ENCODE data around the gene PTPRM. TPM values are rescaled to one million over a fixed set of nuclear protein-coding genes. Genes with fewer than 3 reads are reported as not detected.
A peak's percentile ranks its signal among the peaks of the same experiment; 100 is the strongest.

PTPRM gene
- polyA plus RNA-seq, 12 donors = 64.3 to 109 (median 90.1) TPM; not detected in 1

GRCh38 chr18:8003878-8004675 is 437.0 kb downstream of the PTPRM start:
- DNase-seq = peak; percentile 31

DNA sequence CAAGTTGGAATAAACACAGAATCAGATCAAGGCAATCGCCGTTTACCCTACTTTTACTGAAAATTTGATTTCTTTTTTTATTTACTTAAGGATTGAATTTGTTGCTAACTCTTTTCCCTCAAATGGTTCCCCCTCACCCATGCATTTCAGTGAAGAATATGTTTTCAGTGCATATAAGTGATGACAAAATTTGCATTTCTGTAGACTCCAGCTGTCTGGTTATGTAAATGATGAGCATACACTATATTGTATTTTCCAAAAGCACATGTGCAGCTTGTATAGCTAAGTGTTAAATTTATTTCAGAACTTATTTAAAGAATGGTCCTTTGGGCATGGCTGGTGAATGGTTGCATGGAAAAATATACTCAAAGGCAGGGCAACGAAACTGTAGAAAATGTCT is 437.7 kb downstream of the PTPRM start:
- DNase-seq = no peak

- no peak for DNase-seq
Observed at GRCh38 chr18:8005870-8006569, 438.9 kb downstream of the PTPRM start.

- DNase-seq = no peak
Observed at GRCh38 chr18:8006979-8007378, 439.9 kb downstream of the PTPRM start.

- DNase-seq = no peak
Observed at GRCh38 chr18:8008033-8008432, 440.9 kb downstream of the PTPRM start.

DNA sequence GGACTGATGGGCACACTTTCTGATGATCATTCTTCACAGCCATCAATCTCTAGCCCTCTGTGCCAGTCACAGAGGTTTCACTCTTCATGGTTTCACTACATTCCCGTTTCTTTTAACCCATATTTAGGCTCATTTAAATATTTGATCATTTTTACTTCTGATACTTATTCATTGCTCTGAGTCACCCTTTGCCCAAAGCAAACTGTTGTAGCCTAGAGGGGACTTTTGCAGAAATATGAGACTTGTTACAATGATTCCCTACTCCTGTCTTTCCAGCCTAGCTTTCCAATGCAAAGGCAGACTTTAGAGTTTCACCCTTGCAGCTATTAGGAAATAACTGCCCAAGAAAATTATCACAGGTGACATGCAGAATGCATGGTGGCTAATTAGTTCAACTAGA is 444.2 kb downstream of the PTPRM start:
- DNase-seq = no peak

GRCh38 chr18:8011906-8012305 is 444.8 kb downstream of the PTPRM start:
- DNase-seq = no peak

DNA sequence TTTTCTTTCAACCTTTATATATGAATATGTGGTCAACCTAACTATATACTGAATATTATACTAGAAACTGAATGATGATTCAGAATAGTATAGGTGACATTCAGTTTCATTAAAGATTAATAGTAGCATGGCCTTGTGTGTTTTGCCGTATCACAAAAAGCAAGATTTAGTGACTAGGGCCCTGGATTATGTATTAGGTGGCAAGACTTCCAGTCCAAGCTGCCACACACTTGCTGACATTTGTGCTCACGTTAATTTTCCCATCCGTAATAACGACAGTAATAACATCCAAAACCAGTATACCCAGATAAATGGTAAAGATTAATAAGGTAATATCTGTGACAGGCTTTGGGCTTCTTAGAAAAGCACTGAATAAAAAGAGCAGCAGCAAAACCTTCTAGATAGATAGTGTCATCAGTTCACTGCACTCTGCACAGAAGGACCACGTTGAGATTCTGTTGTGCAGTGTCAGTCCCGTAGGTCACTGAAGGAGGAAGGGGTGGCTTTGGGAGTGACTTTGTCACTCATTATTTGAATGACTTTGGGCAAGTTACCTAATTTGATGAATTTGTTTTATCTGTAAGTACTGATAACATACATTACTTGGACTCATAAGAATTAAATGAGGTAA is 451.7 kb downstream of the PTPRM start:
- no peak for DNase-seq

DNA sequence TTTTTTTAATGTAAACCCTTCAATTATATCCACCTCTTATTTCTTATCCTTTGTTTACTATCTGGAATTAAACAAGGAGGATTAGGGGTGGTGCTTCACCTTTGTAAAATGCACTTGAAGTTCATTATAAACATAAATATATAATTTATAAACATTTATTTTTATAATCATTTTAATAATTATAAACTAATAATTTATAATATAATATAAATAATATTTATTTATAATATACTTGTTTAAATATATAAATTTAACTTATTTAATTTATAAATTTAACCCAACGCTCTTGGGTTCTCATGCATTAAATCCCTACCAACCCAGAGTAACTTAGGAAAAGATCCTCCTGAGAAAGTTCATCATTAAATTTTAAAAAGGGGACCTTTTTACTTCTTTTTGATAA is 452.5 kb downstream of the PTPRM start:
- no peak for DNase-seq

GRCh38 chr18:8020132-8020846 is 453.2 kb downstream of the PTPRM start:
- no peak for DNase-seq

DNA sequence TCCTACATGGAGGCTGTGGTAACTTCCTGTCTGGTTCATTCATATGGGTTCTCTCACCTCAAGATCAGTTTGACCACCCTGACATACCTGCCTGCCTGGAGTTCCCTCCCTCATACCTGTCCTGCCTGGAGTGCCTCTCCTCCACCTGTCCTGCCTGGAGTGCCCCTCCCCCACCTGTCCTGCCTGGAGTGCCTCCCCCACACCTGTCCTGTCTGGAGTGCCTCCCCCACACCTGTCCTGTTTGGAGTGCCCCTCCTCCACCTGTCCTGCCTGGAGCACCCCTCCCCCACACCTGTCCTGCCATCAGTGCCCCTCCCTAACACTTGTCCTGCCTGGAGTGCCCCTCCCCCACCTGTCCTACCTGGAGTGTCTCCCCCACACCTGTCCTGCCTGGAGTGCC is 461.9 kb downstream of the PTPRM start:
- DNase-seq = no peak

- no peak for DNase-seq
Observed at GRCh38 chr18:8029731-8030130, 462.6 kb downstream of the PTPRM start.

DNA sequence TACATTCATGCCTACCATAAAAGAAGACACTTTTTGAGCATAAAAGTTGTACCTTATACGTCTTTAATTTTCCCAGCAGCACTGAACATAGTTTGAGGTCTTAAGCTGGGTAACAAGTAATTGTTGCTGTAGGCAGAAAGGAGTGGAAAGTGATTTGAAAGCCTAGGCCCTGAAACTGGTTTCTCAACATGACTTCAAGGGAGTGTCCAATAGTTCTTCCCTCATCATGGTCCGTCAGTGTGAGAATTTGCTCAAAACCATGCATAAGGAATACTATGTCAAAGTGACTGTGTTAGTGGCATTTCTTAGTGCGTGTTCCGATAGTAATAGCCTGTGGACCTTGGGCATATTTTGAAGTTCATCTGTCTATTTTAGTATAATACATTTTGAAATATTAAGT is 463.1 kb downstream of the PTPRM start:
- no peak for DNase-seq

DNA sequence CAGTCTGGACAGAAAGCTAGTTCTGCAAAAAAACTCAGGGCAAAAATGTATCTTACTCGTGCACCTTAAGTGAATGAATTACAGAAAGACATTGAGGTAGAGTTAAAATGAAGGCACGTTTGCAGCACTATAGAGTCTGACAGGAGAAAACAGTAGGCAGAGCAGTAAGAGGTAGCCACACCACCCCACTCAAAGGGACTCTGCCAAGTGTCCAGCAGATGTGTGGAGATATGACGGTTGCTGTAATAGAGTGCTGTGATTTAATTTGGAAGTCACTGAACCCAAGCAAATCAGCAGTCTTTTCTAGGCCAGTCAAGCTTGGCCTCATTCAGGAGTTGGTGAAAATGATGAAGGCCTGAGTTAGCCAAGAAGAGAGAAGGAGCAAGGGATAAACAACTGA is 464.4 kb downstream of the PTPRM start:
- DNase-seq = no peak

DNA sequence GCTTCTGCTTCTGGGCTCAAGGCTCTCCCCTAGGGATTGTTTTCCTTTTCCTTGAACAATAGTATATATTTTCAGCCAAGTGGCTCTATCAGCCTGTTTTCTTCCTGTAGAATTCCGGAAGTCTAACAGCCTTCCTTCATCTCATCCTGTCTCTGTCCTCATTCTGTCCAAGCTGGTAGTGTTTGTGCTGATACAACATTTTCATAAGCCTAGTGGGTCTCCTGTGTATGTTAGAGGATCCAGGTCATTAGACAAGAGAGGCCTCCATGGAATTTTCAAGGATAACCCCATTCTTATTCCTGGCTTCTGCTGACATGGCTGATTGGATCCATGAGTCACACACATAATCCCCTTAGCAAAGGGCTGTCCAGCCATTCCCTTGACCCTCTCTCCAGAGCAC is 467.6 kb downstream of the PTPRM start:
- no peak for DNase-seq

- no peak for DNase-seq
Observed at GRCh38 chr18:8036551-8036950, 469.4 kb downstream of the PTPRM start.

DNA sequence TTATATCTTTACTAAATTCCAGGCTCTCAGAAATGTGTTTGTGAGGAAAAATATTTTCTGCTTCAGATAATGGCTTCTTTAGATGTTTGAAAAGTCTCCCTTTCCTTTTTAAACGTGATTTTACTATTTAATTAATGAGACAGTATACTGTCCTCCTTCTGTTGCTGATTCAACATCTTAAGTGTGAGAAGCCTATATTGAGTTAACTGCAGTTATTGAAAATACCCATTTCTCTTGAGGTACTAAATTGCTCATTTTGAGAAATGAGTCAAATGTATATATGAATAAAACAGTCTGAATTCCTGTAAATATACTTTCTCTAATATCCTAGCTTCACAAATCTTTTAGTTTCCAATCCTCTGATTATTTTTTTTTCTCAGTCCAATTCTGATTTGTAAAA is 470.2 kb downstream of the PTPRM start:
- no peak for DNase-seq

DNA sequence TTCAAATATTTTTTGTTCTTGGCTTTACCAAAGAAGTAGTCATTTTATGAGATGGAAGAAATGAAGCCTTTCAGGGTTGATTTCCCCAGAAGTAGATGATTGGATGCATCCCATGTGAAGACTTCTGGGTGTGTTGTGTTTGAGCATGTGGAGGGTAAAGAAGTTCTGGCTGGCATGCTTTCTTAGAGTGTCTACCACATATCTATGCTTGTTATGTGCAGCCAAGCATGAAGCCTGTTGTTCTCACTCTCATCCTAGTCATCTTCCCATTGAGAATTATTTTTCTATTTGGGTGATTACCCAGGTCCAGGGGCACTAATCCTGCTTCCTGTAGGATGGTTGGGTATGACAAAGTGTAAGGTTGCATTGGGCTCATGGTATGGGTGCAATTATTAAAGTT is 472.9 kb downstream of the PTPRM start:
- DNase-seq = no peak

DNA sequence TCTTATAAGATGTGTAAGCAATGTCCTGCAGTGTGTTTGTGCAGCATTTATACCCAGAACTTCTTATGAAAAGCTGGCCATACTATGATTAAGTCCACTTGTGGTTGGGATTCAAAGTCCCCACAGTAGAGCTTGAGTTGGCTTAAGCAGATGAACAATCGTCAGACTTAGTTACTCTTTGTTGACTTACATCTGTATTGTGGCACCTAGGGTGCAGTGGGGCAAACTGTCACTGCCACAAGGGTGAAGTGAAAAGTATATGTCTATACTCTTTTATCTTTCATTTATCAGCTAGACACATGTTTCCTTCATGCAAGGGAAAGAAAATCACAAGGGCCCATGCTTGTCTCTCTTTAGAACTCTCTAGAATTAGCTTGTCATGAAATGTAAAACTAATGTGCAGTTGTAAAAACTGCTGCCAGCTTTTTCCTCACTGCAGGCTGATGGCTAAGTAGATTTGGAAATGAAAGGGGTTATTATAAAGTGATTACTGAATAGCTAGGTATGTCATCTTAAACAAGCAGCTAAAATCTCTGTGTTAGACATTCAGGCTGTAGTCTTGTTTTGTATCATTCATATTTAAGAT is 474.5 kb downstream of the PTPRM start:
- no peak for DNase-seq

GRCh38 chr18:8044004-8044403 is 476.9 kb downstream of the PTPRM start:
- no peak for DNase-seq

GRCh38 chr18:8045160-8045883 is 478.2 kb downstream of the PTPRM start:
- DNase-seq = no peak

Measured in muscle of arm (tissue), 12 donors.